SJCRH30 (cell line): Measurements from ENCODE around the gene EFCAB5. TPM values are rescaled to one million over a fixed set of nuclear protein-coding genes. Genes with fewer than 3 reads are reported as not detected.

Source experiments
- DNase-seq, 2 experiments: peaks; one replicate each; pipeline ENCODE4 v3.0.0-alpha.2; 2015 to 2020
- H3K27ac ChIP-seq: fragments of 250-450 bp; sonication (Bioruptor Pico); 2 replicates; pipeline ENCODE4 v1.5.1; 2020; ENCODE audit warnings: mild to moderate bottlenecking, moderate library complexity
- H3K27me3 ChIP-seq: fragments of 250-450 bp; sonication (Bioruptor Pico); 2 replicates; pipeline ENCODE4 v1.5.1; 2020; ENCODE audit warnings: mild to moderate bottlenecking, moderate library complexity
- H3K36me3 ChIP-seq: fragments of 250-450 bp; sonication (Bioruptor Pico); 2 replicates; pipeline ENCODE4 v1.5.1; 2020; ENCODE audit warnings: mild to moderate bottlenecking, moderate library complexity
- H3K4me1 ChIP-seq: fragments of 250-450 bp; sonication (Bioruptor Pico); 2 replicates; pipeline ENCODE4 v1.5.1; 2020; ENCODE audit warnings: mild to moderate bottlenecking, moderate library complexity
- H3K4me3 ChIP-seq: fragments of 250-450 bp; sonication (Bioruptor Pico); 2 replicates; pipeline ENCODE4 v1.5.1; 2020; ENCODE audit warnings: mild to moderate bottlenecking, moderate library complexity
- H3K9me3 ChIP-seq: fragments of 250-450 bp; sonication (Bioruptor Pico); replicated peaks from 2 replicates; pipeline ENCODE4 v1.5.1; 2020; ENCODE audit warnings: mild to moderate bottlenecking, moderate library complexity
- total RNA-seq: library from RNA; depleted of rRNA; stranded (reverse); fragments of >200 nt; shearing (Covaris generic); gene quantifications from 2 replicates; pipeline ENCODE4 v1.2.3, GENCODE V29; 2014

The EFCAB5 gene
- total RNA-seq, 1 experiment from 2014 or later, result not detected

- no peaks in the 10 kb centered on the region for H3K4me1 ChIP-seq
- H3K27me3 ChIP-seq, result no peaks in the 10 kb centered on the region
- H3K4me3 ChIP-seq, result no peak overlapping the region
- H3K27ac ChIP-seq, result no peak overlapping the region
- peaks cover 6% of the 10 kb centered on the region; the same call in 1 of the 2 replicates for H3K9me3 ChIP-seq
- no peak for DNase-seq
- H3K36me3 ChIP-seq, result 0 out of 2 replicates have a peak, but pooled peaks cover 2% of the 10 kb centered on the region
These were observed 17.7 kb downstream of the EFCAB5 start for GRCh38 chr17:29958947-29959657.

DNA sequence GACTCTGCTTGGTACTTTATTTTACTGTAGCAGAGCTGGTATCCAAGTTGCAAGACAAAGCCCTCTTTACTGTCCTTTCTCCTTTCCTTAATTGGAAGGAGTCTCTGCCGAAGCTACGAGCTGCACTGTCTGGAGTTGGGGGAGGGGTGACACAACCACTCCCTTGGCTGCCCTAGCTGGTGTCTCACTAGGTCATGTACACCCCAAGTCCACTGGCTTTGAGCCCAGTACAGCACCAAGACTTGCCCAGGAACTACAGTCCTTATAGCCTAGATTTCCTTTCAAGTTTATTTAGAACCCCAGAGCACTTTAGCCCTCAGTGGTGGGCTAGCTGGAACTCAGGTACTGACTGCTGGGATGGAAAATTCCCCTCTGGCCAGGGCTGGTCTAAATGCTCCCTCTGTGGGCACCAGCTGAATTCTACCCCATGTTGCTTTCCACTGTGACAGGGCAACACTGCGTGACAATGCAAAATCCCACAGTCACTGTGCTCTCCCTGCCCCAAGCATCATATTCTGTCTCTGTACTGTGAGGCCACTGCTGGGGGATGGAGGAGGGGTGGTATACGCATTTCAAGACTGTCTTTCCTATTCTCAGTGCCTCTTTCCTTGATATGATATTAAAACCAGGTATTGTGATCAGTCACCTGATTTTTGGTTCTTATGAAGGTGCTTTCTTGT is 18.4 kb downstream of the EFCAB5 start:
- H3K27ac ChIP-seq, result no peak overlapping the region
- no peaks in the 10 kb centered on the region for H3K4me1 ChIP-seq
- no peak overlapping the region for H3K4me3 ChIP-seq
- no peaks in the 10 kb centered on the region for H3K27me3 ChIP-seq
- peaks cover 6% of the 10 kb centered on the region; the same call in 1 of the 2 replicates for H3K9me3 ChIP-seq
- DNase-seq, result no peak
- H3K36me3 ChIP-seq, result 0 out of 2 replicates have a peak, but pooled peaks cover 2% of the 10 kb centered on the region

GRCh38 chr17:29962656-29963055 is 21.2 kb downstream of the EFCAB5 start:
- Histone ChIP-seq H3K4me3 (no peak overlapping the region), H3K4me1 (no peaks in the 10 kb centered on the region), H3K9me3 (peaks cover 4% of the 10 kb centered on the region; the same call in 1 of the 2 replicates), H3K27ac (no peak overlapping the region), H3K27me3 (no peaks in the 10 kb centered on the region), H3K36me3 (0 out of 2 replicates have a peak, but pooled peaks cover 2% of the 10 kb centered on the region)
- no peak for DNase-seq

DNA sequence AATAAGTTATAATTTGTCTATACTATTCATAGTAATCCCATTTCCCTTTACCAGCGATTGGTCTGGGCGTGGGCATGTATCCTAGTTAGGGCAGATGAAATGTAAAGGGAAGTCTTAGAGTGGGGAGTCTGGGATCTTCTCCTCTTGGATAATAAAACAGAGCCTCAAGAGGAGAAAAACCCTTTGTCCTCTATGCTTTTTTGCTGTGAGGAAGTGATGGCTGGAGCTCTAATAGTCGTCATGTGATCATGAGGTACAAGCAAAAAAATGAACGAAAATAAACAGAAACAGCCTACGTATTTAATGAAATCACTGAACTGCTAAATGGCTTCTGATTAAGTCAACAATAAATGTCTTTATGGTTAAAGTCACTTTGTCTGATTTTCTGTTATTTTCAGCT is 26.8 kb downstream of the EFCAB5 start:
- no peak for DNase-seq
- Histone ChIP-seq H3K36me3 (no peaks in the 10 kb centered on the region), H3K9me3 (no peaks in the 10 kb centered on the region), H3K4me3 (no peak overlapping the region), H3K27me3 (no peaks in the 10 kb centered on the region), H3K27ac (no peak overlapping the region), H3K4me1 (no peaks in the 10 kb centered on the region)

DNA sequence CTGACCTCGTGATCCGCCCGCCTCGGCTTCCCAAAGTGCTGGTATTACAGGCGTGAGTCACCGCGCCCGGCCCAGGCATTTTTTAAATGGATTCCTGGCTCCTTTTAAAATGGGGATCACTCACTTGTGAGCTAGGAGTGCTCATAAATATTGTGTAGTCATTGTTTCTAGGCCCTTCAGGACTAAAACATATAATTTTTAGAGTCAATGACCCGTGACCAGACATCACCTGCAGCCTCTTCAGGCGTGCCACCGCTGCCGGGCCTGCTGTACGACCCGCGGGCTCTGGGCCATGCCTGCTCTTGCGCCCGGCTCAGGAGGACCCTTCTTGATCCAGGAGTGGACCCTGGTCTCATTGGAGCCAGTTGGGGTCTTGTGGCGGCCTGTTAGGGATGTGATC is 30.8 kb downstream of the EFCAB5 start:
- Histone ChIP-seq H3K4me3 (no peak overlapping the region), H3K27me3 (no peaks in the 10 kb centered on the region), H3K27ac (no peak overlapping the region), H3K4me1 (no peaks in the 10 kb centered on the region), H3K36me3 (no peaks in the 10 kb centered on the region), H3K9me3 (no peaks in the 10 kb centered on the region)
- DNase-seq, result no peak

DNA sequence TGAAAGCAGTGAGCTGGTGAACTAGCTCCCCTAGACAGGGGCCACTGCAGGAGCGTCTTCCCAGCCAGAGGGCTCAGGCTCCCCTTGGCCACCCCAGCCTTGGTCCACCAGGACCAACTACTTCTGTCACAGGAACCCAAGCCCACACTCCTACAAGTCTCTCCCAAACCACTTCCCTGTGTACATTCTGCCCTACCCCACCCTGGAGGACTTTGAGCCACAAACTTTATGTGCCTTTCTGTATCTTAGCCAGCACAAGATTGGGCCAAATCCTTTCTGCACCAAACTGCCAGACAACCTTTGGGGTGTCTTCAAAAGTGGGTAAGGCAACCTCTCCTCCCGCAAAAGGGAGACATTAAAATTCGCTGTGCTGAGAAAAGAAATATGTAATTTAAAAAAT is 31.6 kb downstream of the EFCAB5 start:
- Histone ChIP-seq H3K4me3 (no peak overlapping the region), H3K4me1 (0 out of 2 replicates have a peak, but pooled peaks cover 3% of the 10 kb centered on the region), H3K27me3 (no peaks in the 10 kb centered on the region), H3K27ac (no peak overlapping the region), H3K9me3 (no peaks in the 10 kb centered on the region), H3K36me3 (no peaks in the 10 kb centered on the region)
- DNase-seq, result no peak

DNA sequence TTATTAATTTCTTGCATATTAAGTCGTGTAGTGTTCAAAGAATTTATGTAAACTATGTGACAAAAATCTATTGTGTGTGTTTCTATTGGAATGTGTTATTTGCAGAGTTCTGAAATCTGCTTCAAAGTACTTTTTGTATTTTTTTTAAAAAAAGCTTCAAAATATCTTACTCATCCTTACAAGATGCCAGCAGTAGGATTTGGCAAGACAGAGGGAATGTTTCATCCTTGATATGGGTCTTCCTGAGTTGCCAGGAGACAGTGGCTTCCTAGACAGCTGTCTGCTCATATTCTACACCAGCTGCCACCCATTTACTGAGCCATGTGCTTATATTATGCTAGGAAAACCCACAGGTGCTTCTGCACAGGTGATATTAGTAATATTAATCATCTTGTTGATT is 36.4 kb downstream of the EFCAB5 start:
- Histone ChIP-seq H3K9me3 (no peaks in the 10 kb centered on the region), H3K27ac (no peak overlapping the region), H3K4me3 (no peak overlapping the region), H3K27me3 (no peaks in the 10 kb centered on the region), H3K4me1 (0 out of 2 replicates have a peak, but pooled peaks cover 3% of the 10 kb centered on the region), H3K36me3 (no peaks in the 10 kb centered on the region)
- peak in 1 of 2 experiments; percentile 19 for DNase-seq

GRCh38 chr17:29980261-29980660 is 38.8 kb downstream of the EFCAB5 start:
- H3K4me3 ChIP-seq, result no peak overlapping the region
- 0 out of 2 replicates have a peak, but pooled peaks cover 1% of the 10 kb centered on the region for H3K9me3 ChIP-seq
- no peak overlapping the region for H3K27ac ChIP-seq
- 0 out of 2 replicates have a peak, but pooled peaks cover 3% of the 10 kb centered on the region for H3K4me1 ChIP-seq
- DNase-seq, result no peak
- no peaks in the 10 kb centered on the region for H3K27me3 ChIP-seq
- H3K36me3 ChIP-seq, result no peaks in the 10 kb centered on the region

- Histone ChIP-seq H3K9me3 (0 out of 2 replicates have a peak, but pooled peaks cover 4% of the 10 kb centered on the region), H3K4me1 (no peaks in the 10 kb centered on the region), H3K27me3 (no peaks in the 10 kb centered on the region), H3K36me3 (no peaks in the 10 kb centered on the region), H3K27ac (no peak overlapping the region), H3K4me3 (no peak overlapping the region)
- DNase-seq, result no peak
These were observed 41.7 kb downstream of the EFCAB5 start for GRCh38 chr17:29982991-29983653.

DNA sequence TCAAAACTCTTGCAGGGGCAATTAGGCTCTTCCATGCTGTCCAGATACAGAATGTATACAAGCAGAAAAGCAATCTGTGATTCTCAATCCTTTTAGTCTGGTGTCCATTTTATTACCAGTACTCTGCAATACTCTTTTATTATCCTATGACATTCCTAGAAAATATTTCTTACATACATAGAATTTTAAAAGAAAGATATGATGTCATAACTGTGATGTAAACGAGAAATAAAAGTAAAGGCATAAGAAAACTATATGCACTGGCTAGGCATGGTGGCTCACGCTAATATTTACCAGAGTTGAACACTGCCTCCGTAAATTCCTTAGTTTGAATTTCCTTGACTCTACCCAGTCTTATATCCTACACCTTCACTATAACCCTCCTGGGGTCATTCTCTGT is 55.0 kb downstream of the EFCAB5 start:
- Histone ChIP-seq H3K36me3 (no peaks in the 10 kb centered on the region), H3K4me3 (no peak overlapping the region), H3K27me3 (no peaks in the 10 kb centered on the region), H3K9me3 (peaks cover 3% of the 10 kb centered on the region; the same call in 1 of the 2 replicates), H3K27ac (no peak overlapping the region), H3K4me1 (no peaks in the 10 kb centered on the region)
- no peak for DNase-seq

GRCh38 chr17:30000001-30000754 is 58.7 kb downstream of the EFCAB5 start:
- Histone ChIP-seq H3K27ac (no peak overlapping the region), H3K4me3 (no peak overlapping the region), H3K9me3 (no peaks in the 10 kb centered on the region), H3K4me1 (no peaks in the 10 kb centered on the region), H3K36me3 (no peaks in the 10 kb centered on the region), H3K27me3 (no peaks in the 10 kb centered on the region)
- DNase-seq, result no peak

GRCh38 chr17:30000755-30001257 is 59.4 kb downstream of the EFCAB5 start:
- no peak for DNase-seq
- H3K27me3 ChIP-seq, result no peaks in the 10 kb centered on the region

GRCh38 chr17:30002088-30002487 is 60.7 kb downstream of the EFCAB5 start:
- no peaks in the 10 kb centered on the region for H3K36me3 ChIP-seq
- no peaks in the 10 kb centered on the region for H3K9me3 ChIP-seq
- H3K4me3 ChIP-seq, result no peak overlapping the region
- H3K27me3 ChIP-seq, result no peaks in the 10 kb centered on the region
- no peaks in the 10 kb centered on the region for H3K4me1 ChIP-seq
- no peak for DNase-seq
- no peak overlapping the region for H3K27ac ChIP-seq

More at GRCh38 chr17:30000755-30001257, 59.4 kb downstream of the EFCAB5 start:
- Histone ChIP-seq H3K36me3 (no peaks in the 10 kb centered on the region), H3K27ac (no peak overlapping the region), H3K9me3 (no peaks in the 10 kb centered on the region), H3K4me1 (no peaks in the 10 kb centered on the region), H3K4me3 (no peak overlapping the region)

GRCh38 chr17:30005709-30006320 is 64.4 kb downstream of the EFCAB5 start:
- no peaks in the 10 kb centered on the region for H3K27me3 ChIP-seq
- no peak for DNase-seq
- H3K9me3 ChIP-seq, result no peaks in the 10 kb centered on the region
- H3K27ac ChIP-seq, result no peak overlapping the region
- no peaks in the 10 kb centered on the region for H3K36me3 ChIP-seq
- no peak overlapping the region for H3K4me3 ChIP-seq
- no peaks in the 10 kb centered on the region for H3K4me1 ChIP-seq
